ENCODE results near the gene SERPINB6.
"Not testable (repeated sequence)": the region's sequence is repeated elsewhere in the genome, so short reads cannot be mapped to it uniquely, and the experiment has no call there.

The SERPINB6 gene

GRCh38 chr6:2932911-2933310 is 38.5 kb downstream of the SERPINB6 start:
- not testable (repeated sequence) for DNase-seq

- peak; percentile 56 for DNase-seq
These were observed 39.2 kb downstream of the SERPINB6 start for GRCh38 chr6:2931970-2932748.

DNA sequence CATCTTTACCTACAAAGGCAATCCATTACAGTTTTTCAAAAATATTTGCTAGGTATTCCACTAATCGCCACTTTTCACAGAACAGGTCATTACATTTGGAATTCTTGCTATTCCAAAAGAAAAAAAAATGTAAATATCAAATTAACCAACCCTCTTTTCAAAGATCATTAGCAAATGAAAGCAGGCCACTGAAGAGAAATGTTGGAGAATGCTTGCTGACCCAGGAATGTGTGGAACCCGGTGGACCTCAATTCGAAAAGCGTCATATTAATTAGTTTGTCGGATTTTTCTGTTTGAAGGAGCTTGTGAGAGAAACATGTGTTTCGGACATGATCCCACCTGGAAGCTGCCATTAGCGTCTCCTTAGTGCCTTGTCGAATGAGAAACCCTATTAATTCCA is 40.3 kb downstream of the SERPINB6 start:
- DNase-seq, result no peak

DNA sequence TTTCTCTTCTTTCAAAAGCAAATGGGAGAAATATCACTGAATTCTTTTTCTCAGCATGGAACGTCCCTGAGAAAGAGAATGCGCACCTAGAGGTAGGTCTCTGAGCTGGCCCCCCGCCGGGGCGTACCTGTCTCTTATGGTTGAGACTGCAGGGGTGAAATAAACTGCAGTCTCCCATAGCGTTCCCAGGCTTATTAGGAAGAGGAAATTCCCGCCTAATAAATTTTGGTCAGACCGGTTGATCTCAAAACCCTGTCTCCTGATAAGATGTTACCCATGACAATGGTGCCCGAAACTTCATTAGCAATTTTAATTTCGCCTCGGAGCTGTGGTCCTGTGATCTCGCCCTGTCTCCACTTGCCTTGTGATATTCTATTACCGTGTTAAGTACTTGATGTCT is 43.4 kb downstream of the SERPINB6 start:
- not testable (repeated sequence) for DNase-seq

GRCh38 chr6:2925842-2926747 is 45.3 kb downstream of the SERPINB6 start:
- DNase-seq, result not testable (repeated sequence)

DNA sequence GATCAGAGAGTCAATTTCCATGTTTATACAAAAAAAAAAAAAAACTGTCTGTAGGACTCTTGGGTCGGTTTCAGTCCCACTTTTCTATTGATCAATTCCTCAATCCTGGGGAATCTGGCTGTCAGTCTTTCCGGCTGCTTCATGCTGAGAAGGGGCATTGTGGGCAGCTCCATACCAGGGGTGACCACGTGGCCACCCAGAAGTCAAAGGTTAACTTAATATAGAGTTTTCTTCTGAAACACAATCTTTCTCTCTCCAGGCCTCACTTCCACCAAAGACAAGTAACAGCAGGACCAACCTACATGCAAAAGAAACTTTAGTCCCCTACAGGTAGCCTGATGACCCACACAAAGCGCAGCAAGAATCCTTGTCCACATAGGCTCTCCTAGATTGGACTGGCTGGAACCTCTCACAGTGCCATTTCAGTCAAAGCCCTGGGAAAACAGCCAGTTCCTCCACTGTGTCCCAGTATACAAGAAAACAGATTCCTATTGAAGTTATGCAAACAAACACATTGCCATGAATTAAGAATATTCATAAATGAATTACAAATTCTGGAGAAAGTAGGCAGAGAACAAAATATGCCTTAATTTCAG is 49.7 kb downstream of the SERPINB6 start:
- DNase-seq, result no peak

GRCh38 chr6:2920671-2921112 is 50.7 kb downstream of the SERPINB6 start:
- no peak for DNase-seq

- no peak for DNase-seq
These were observed 51.5 kb downstream of the SERPINB6 start for GRCh38 chr6:2919886-2920285.

DNA sequence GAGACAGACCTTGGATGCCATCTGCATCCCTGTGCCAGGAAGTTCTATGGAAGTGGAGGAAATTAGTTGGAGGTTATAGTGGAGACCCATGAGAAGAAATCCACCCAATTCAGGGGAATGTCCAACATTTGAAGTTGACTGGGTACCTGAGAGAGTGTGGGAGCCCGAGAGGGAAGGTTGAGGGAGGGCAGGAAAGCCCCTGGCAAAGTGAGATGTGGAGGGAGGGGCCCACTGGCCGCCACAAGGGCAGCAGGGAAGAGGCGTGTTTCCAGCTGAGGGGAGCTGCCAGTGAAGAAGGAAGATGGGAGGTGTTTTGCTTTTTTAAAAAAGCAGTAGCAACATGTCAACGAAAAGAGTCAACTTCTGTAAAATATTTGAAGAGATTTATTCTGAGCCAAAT is 52.0 kb downstream of the SERPINB6 start:
- DNase-seq, result no peak

GRCh38 chr6:2918936-2919335 is 52.4 kb downstream of the SERPINB6 start:
- no peak for DNase-seq

- DNase-seq, result no peak
These were observed 53.4 kb downstream of the SERPINB6 start for GRCh38 chr6:2917801-2918445.

DNA sequence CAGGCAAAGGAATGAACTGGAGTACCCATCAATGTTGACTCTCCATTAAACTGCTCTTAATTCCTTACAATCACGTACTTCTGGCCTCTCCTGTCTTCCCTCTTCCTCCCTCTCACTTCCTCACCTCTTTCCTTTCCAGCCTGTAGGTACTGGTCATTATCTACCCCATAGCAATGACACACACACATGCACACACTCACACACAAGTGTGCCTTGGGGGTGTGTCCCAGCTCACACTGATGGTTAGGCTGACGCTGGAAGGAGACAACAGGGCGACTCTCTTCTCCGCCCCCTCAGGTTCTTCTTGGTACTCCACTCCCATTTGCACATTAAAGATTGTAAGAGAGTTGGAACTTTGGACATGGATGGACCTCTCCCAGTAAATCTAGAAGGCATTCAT is 54.3 kb downstream of the SERPINB6 start:
- no peak for DNase-seq

- DNase-seq, result no peak
These were observed 55.0 kb downstream of the SERPINB6 start for GRCh38 chr6:2916158-2916925.

DNA sequence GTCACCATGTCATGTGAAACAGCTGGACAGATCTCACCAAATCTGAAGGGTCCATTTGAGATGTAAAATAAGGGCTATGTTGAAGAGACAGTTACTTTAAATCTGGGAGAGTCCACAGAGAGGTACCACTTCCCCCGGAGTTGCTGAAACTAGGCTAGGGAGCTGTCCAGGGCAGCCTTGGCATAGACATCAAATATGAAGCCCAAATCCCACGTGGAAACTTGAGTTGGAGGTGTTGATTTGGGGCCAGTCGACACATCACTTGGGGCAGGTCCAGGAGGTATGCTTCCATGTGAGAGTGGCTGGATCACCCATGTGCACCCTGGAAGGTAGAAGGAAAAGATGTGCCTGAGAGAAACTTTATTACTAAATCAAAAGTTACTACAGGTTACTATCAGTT is 56.2 kb downstream of the SERPINB6 start:
- no peak for DNase-seq

- DNase-seq, result no peak
These were observed 57.1 kb downstream of the SERPINB6 start for GRCh38 chr6:2914318-2914660.

- DNase-seq, result no peak
These were observed 57.6 kb downstream of the SERPINB6 start for GRCh38 chr6:2913621-2914317.

DNA sequence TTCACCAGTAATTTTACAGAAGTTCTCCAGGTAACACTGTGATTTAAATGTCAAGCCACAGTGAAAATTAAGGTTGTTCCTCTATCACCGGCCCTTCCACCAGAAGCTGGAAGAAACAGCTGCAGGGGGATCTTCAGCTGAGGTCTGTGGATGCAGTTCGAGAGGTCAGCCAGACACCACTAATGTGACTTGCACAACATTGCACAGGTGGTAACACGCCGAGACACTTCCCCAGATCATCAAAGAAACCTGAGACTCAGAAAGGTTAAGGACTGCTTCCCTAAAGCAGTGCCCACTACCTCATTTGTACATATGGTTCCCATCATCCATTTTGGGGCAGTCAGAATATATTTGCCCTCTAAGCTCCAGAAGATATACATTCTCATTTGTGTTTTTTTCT is 60.2 kb downstream of the SERPINB6 start:
- DNase-seq, result no peak

- no peak for DNase-seq
These were observed 61.6 kb downstream of the SERPINB6 start for GRCh38 chr6:2909718-2910117.

GRCh38 chr6:2909051-2909606 is 62.2 kb downstream of the SERPINB6 start:
- DNase-seq, result not testable (repeated sequence)

- peak; percentile 7 for DNase-seq
These were observed 62.9 kb downstream of the SERPINB6 start for GRCh38 chr6:2908516-2908915.

Data from DMS79 (cell line).